CD4-positive, alpha-beta T cell (primary cell): Measurements from ENCODE around the gene RAB8A. TPM values are rescaled to one million over a fixed set of nuclear protein-coding genes. Genes with fewer than 3 reads are reported as not detected.
"Not testable (repeated sequence)": the region's sequence is repeated elsewhere in the genome, so short reads cannot be mapped to it uniquely, and the experiment has no call there.

Experiments
- ATAC-seq: fragments of 200-7000 bp; cut with Tn5 transposase; one replicate; pipeline ENCODE4 v1.10.0; 2022; ENCODE audit warnings: mild to moderate bottlenecking; ENCODE audit not compliant: poor library complexity
- CTCF ChIA-PET: fragments of 350-600 bp; sonication (Branson Sonifier 250); formaldehyde crosslinking; loops from one replicate; lab custom pipeline; 2021; ENCODE audit warnings: antibody characterized with exemption, inconsistent platforms; lab: Charles Lee
- POLR2A ChIA-PET: fragments of 350-600 bp; sonication (Branson Sonifier 250); formaldehyde crosslinking; loops from one replicate; lab custom pipeline; 2021; ENCODE audit warnings: antibody characterized with exemption, inconsistent platforms; lab: Charles Lee
- DNase-seq, 14 experiments: peaks; one replicate each; pipeline ENCODE4 v3.0.0-alpha.2; 2013 to 2020; ENCODE audit warnings: mixed read lengths in 2 of 14
- H3K27ac ChIP-seq, 2 donors: one replicate each; pipeline versions ENCODE4 v1.5.1 to v1.7.0; 2013; ENCODE audit warnings: low read length in 2 of 2, low read depth in 1 of 2, mild to moderate bottlenecking in 1 of 2
- H3K27me3 ChIP-seq, 2 experiments: 1 replicate in 1 of 2; 2 replicates in 1 of 2; pipeline versions ENCODE4 v1.6.1 to v1.7.0; 2013; ENCODE audit warnings: low read length in 2 of 2, control low read depth in 1 of 2, mild to moderate bottlenecking in 1 of 2, moderate library complexity in 1 of 2; ENCODE audit not compliant: insufficient read depth in 2 of 2, control insufficient read depth in 1 of 2
- H3K36me3 ChIP-seq: one replicate; pipeline ENCODE4 v1.6.1; 2013; ENCODE audit warnings: low read length, control low read depth; ENCODE audit not compliant: insufficient read depth
- H3K4me1 ChIP-seq: one replicate; pipeline ENCODE4 v1.6.1; 2013; ENCODE audit warnings: low read length, control low read depth; ENCODE audit not compliant: insufficient read depth
- H3K4me3 ChIP-seq: one replicate; pipeline ENCODE4 v1.5.1; 2013; ENCODE audit warnings: mild to moderate bottlenecking, low read length, moderate library complexity
- H3K9me3 ChIP-seq, 2 experiments: 1 replicate in 1 of 2; 2 replicates in 1 of 2; pipeline versions ENCODE4 v1.6.1 to v1.7.0; 2013; ENCODE audit warnings: low read length in 2 of 2, mild to moderate bottlenecking in 2 of 2, control low read depth in 1 of 2, moderate library complexity in 1 of 2; ENCODE audit not compliant: control insufficient read depth in 1 of 2, insufficient read depth in 1 of 2
- H3K27ac Mint-ChIP-seq: one replicate; pipeline ENCODE4 v1.8.0; 2020; ENCODE audit warnings: mixed read lengths
- H3K27me3 Mint-ChIP-seq: one replicate; pipeline ENCODE4 v1.8.0; 2021; ENCODE audit warnings: mixed read lengths
- H3K36me3 Mint-ChIP-seq: one replicate; pipeline ENCODE4 v1.8.0; 2021; ENCODE audit warnings: low read depth, mixed read lengths
- H3K4me1 Mint-ChIP-seq: one replicate; pipeline ENCODE4 v1.8.0; 2021; ENCODE audit warnings: low read depth, mixed read lengths
- H3K4me3 Mint-ChIP-seq: one replicate; pipeline ENCODE4 v1.8.0; 2020; ENCODE audit warnings: mild to moderate bottlenecking, mixed read lengths
- H3K9me3 Mint-ChIP-seq: one replicate; pipeline ENCODE4 v1.8.0; 2020; ENCODE audit warnings: mixed read lengths
- intact Hi-C, 2 experiments: fragments of 100-400 bp; cut with DNase I in 1 of 2; cut with micrococcal nuclease in 1 of 2; formaldehyde crosslinking; loops; one replicate each; pipeline versions ENCODE4 v1.15.1 to v1.9.0; 2023 to 2025; cut with DNase I, micrococcal nuclease
- total RNA-seq, 174 experiments: library from RNA in 2 of 174; stranded (reverse) in 2 of 174; gene quantifications; one replicate each; pipeline ENCODE4 v1.2.3 and lab custom pipeline; 2021 to 2026
- TF ChIP-seq, protein P1 (sequence below): fragments of 200-600 bp; IDR thresholded peaks from one replicate; pipeline ENCODE4 v1.8.0; 2022; ENCODE audit warnings: antibody characterized with exemption, mild to moderate bottlenecking

Gene RAB8A
- total RNA-seq, 2 experiments from 2014 or later = 74.9 to 79.0 TPM

GRCh38 chr19:16098821-16099220 lies 12.9 kb upstream of the RAB8A start:
- Mint-ChIP-seq H3K27ac (no peak overlapping the region), H3K4me3 (no peak overlapping the region), H3K9me3 (no peaks in the 10 kb centered on the region), H3K36me3 (peaks cover 96% of the 10 kb centered on the region), H3K27me3 (no peaks in the 10 kb centered on the region), H3K4me1 (peaks cover 26% of the 10 kb centered on the region)
- Histone ChIP-seq H3K27me3 (no peaks in the 10 kb centered on the region), H3K4me1 (no peaks in the 10 kb centered on the region), H3K36me3 (peaks cover 95% of the 10 kb centered on the region), H3K4me3 (no peak overlapping the region), H3K9me3 (no peaks in the 10 kb centered on the region), H3K27ac (no peak overlapping the region)
- ATAC-seq (no peak), DNase-seq (no peak)
- intact Hi-C loops = loop anchor here in 1 of 2 experiments (5.0 kb wide), 1 partner anchor 37 kb away; no protein-coding TSS in a partner anchor
- ChIA-PET POLR2A (interaction anchor here (1.2 to 2.1 kb wide), 3 partner anchors 23 to 57 kb away, joined by 3 to 5 read pairs (median 3); partner anchors contain the start of gene TPM4), CTCF (no interaction called here)
- TF ChIP-seq, protein P1, sequence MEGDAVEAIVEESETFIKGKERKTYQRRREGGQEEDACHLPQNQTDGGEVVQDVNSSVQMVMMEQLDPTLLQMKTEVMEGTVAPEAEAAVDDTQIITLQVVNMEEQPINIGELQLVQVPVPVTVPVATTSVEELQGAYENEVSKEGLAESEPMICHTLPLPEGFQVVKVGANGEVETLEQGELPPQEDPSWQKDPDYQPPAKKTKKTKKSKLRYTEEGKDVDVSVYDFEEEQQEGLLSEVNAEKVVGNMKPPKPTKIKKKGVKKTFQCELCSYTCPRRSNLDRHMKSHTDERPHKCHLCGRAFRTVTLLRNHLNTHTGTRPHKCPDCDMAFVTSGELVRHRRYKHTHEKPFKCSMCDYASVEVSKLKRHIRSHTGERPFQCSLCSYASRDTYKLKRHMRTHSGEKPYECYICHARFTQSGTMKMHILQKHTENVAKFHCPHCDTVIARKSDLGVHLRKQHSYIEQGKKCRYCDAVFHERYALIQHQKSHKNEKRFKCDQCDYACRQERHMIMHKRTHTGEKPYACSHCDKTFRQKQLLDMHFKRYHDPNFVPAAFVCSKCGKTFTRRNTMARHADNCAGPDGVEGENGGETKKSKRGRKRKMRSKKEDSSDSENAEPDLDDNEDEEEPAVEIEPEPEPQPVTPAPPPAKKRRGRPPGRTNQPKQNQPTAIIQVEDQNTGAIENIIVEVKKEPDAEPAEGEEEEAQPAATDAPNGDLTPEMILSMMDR = no peak

DNA sequence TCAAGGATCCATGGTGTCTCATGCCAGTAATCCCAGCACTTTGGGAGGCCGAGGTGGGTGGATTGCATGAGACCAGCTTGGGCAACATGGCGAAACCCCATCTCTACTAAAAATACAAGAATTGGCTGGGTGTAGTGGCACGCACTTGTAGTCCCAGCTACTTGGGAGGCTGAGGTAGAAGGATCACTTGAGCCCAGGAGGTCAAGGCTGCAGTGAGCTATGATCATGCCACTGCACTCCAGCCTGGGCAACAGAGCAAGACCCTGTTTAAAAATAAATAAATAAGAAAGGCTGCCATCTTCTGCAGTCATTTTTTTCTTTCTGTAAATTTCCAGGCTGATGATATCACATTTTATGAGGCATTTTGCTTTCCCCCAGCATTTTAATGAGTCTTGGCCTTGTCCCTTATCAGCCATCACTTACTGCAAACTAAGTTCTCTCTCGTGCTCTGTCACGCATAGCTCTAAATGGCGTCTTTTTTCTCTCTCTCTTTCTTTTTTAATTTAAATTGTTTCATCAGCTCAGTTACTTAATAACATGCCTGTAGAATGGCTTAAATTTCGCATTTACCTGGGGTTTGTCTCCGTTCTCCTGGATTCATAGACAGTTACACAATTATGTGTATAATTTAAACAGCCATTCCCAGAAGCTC lies 12.2 kb upstream of the RAB8A start:
- Mint-ChIP-seq H3K36me3 (peaks cover 91% of the 10 kb centered on the region), H3K27ac (peak overlapping the region; percentile 14), H3K4me1 (peaks cover 24% of the 10 kb centered on the region)
- H3K27me3 ChIP-seq, H3K9me3 Mint-ChIP-seq, DNase-seq, ATAC-seq, H3K4me3 Mint-ChIP-seq, H3K27ac ChIP-seq, H3K4me3 ChIP-seq, H3K4me1 ChIP-seq, H3K27me3 Mint-ChIP-seq, H3K9me3 ChIP-seq: not testable (repeated sequence)
- H3K36me3 ChIP-seq = peaks cover 89% of the 10 kb centered on the region
- intact Hi-C loops = loop anchor here in 1 of 2 experiments (5.0 kb wide), 1 partner anchor 37 kb away; no protein-coding TSS in a partner anchor
- CTCF ChIA-PET = interaction anchor here (0.8 to 1.8 kb wide), 5 partner anchors 11 to 270 kb away, joined by 3 to 6 read pairs (median 3); no protein-coding TSS in a partner anchor
- POLR2A ChIA-PET = interaction anchor here (0.6 to 1.5 kb wide), 3 partner anchors 9 to 58 kb away, joined by 3 read pairs; no protein-coding TSS in a partner anchor

- ATAC-seq (no peak), DNase-seq (no peak)
- H3K9me3 ChIP-seq = no peaks in the 10 kb centered on the region
- H3K4me3 ChIP-seq = no peak overlapping the region
- Mint-ChIP-seq H3K36me3 (peaks cover 85% of the 10 kb centered on the region), H3K9me3 (no peaks in the 10 kb centered on the region), H3K27me3 (no peaks in the 10 kb centered on the region), H3K4me1 (peaks cover 13% of the 10 kb centered on the region), H3K4me3 (no peak overlapping the region), H3K27ac (no peak overlapping the region)
- no peak overlapping the region for H3K27ac ChIP-seq
- intact Hi-C loops = no loop called here
- ChIA-PET CTCF (interaction anchor here (0.8 to 1.8 kb wide), 4 partner anchors 9 to 269 kb away, joined by 3 to 6 read pairs (median 4); no protein-coding TSS in a partner anchor), POLR2A (no interaction called here)
- H3K36me3 ChIP-seq = peaks cover 83% of the 10 kb centered on the region
- H3K4me1 ChIP-seq = no peaks in the 10 kb centered on the region
- TF ChIP-seq, protein P1 = no peak
- no peaks in the 10 kb centered on the region for H3K27me3 ChIP-seq
These were observed 11.2 kb upstream of the RAB8A start for GRCh38 chr19:16100524-16100923.
